IMR-90 (cell line): ENCODE measurements around the gene NDRG2. TPM values are rescaled to one million over a fixed set of nuclear protein-coding genes. Genes with fewer than 3 reads are reported as not detected.

Experiments used
- ATAC-seq: fragments of 200-7000 bp; cut with Tn5 transposase; 2 replicates; pipeline ENCODE4 v1.9.1; 2020; ENCODE audit warnings: low read depth, mild to moderate bottlenecking, moderate library complexity
- BruUV-seq: library from RNA; stranded (reverse); fragments of 400-500 nt; replicated peaks from 2 replicates; lab custom pipeline; 2021; lab: Mats Ljungman, UMichigan
- CTCF ChIA-PET: fragments of 300-600 bp; formaldehyde crosslinking; extraction: SDS; loops from one replicate; lab custom pipeline; 2021; ENCODE audit warnings: antibody characterized with exemption; lab: Yijun Ruan, JAX
- POLR2A ChIA-PET: fragments of 300-600 bp; sonication (Branson Sonifier 250); formaldehyde crosslinking; loops from one replicate; lab custom pipeline; 2022; ENCODE audit warnings: antibody characterized with exemption; ENCODE audit not compliant: unreplicated experiment; lab: Charles Lee
- DNase-seq: peaks from one replicate; pipeline ENCODE4 v3.0.0; 2013
- H2AFZ ChIP-seq: replicated peaks from 2 replicates; pipeline ENCODE3; 2013; ENCODE audit warnings: low read length, mild to moderate bottlenecking; ENCODE audit not compliant: poor library complexity
- H2AK5ac ChIP-seq: 2 replicates; pipeline ENCODE4 v1.6.1; 2013; ENCODE audit warnings: low read depth, low read length, inconsistent platforms
- H2AK9ac ChIP-seq: replicated peaks from 2 replicates; pipeline ENCODE3; 2013; ENCODE audit warnings: mild to moderate bottlenecking, low read depth, low read length, moderate library complexity; ENCODE audit not compliant: poor library complexity
- H2BK120ac ChIP-seq: 2 replicates; pipeline ENCODE4 v1.6.1; 2013; ENCODE audit warnings: low read depth, low read length, inconsistent platforms
- H2BK15ac ChIP-seq: 3 replicates; pipeline ENCODE4 v1.6.1; 2013; ENCODE audit warnings: low read depth, low read length, inconsistent platforms
- H2BK20ac ChIP-seq: 2 replicates; pipeline ENCODE4 v1.6.1; 2013; ENCODE audit warnings: low read depth, mild to moderate bottlenecking, inconsistent platforms, low read length, moderate library complexity
- H2BK5ac ChIP-seq: 2 replicates; pipeline ENCODE4 v1.6.1; 2013; ENCODE audit warnings: mild to moderate bottlenecking, low read depth, low read length, inconsistent platforms; ENCODE audit not compliant: poor library complexity, severe bottlenecking
- H3K14ac ChIP-seq: replicated peaks from 2 replicates; pipeline ENCODE4 v1.6.1; 2013; ENCODE audit warnings: low read depth, low read length, inconsistent platforms
- H3K18ac ChIP-seq: 2 replicates; pipeline ENCODE4 v1.6.1; 2013; ENCODE audit warnings: low read depth, low read length, control low read depth
- H3K23ac ChIP-seq: 2 replicates; pipeline ENCODE4 v1.6.1; 2013; ENCODE audit warnings: low read depth, low read length, inconsistent platforms
- H3K27ac ChIP-seq: 2 replicates; pipeline ENCODE4 v1.5.1; 2013; ENCODE audit warnings: mild to moderate bottlenecking, control low read depth, low read length; ENCODE audit not compliant: insufficient read depth
- H3K27me3 ChIP-seq: 2 replicates; pipeline ENCODE4 v1.6.1; 2013; ENCODE audit warnings: low read length; ENCODE audit not compliant: control insufficient read depth, insufficient read depth
- H3K36me3 ChIP-seq: 2 replicates; pipeline ENCODE4 v1.6.1; 2013; ENCODE audit warnings: low read length, mixed read lengths; ENCODE audit not compliant: control insufficient read depth, insufficient read depth
- H3K4ac ChIP-seq: 2 replicates; pipeline ENCODE4 v1.6.1; 2013; ENCODE audit warnings: low read depth, low read length, inconsistent platforms
- H3K4me1 ChIP-seq: 2 replicates; pipeline ENCODE4 v1.6.1; 2013; ENCODE audit warnings: low read length, mixed read lengths; ENCODE audit not compliant: control insufficient read depth, insufficient read depth
- H3K4me2 ChIP-seq: 2 replicates; pipeline ENCODE4 v1.6.1; 2013; ENCODE audit warnings: low read depth, mild to moderate bottlenecking, control low read depth, low read length, moderate library complexity
- H3K4me3 ChIP-seq: 2 replicates; pipeline ENCODE4 v1.5.1; 2013; ENCODE audit warnings: low read depth, mild to moderate bottlenecking, control low read depth, low read length, moderate library complexity; ENCODE audit not compliant: insufficient read depth
- H3K56ac ChIP-seq: 2 replicates; pipeline ENCODE4 v1.6.1; 2013; ENCODE audit warnings: low read length, inconsistent platforms; ENCODE audit not compliant: insufficient read depth; ENCODE audit errors: extremely low read depth
- H3K79me1 ChIP-seq, 2 experiments: 2 replicates each; pipeline ENCODE4 v1.6.1; 2013; ENCODE audit warnings: low read length in 2 of 2, inconsistent platforms in 1 of 2, low read depth in 1 of 2
- H3K9ac ChIP-seq: 2 replicates; pipeline ENCODE4 v1.6.1; 2013; ENCODE audit warnings: low read depth, low read length, control low read depth
- H3K9me1 ChIP-seq: 2 replicates; pipeline ENCODE4 v1.6.1; 2013; ENCODE audit warnings: low read length, inconsistent platforms; ENCODE audit not compliant: insufficient read depth
- H3K9me3 ChIP-seq: 2 replicates; pipeline ENCODE4 v1.6.1; 2013; ENCODE audit warnings: low read length; ENCODE audit not compliant: control insufficient read depth, insufficient read depth
- H4K20me1 ChIP-seq: 2 replicates; pipeline ENCODE4 v1.6.1; 2013; ENCODE audit warnings: low read length, inconsistent platforms; ENCODE audit not compliant: insufficient read depth
- H4K5ac ChIP-seq: 2 replicates; pipeline ENCODE4 v1.6.1; 2013; ENCODE audit warnings: mild to moderate bottlenecking, low read depth, low read length, control low read depth
- H4K8ac ChIP-seq, 2 experiments: 2 replicates each; pipeline ENCODE4 v1.6.1; 2013; ENCODE audit warnings: low read depth in 2 of 2, low read length in 2 of 2, control low read depth in 1 of 2, inconsistent platforms in 1 of 2
- H4K91ac ChIP-seq: 2 replicates; pipeline ENCODE4 v1.6.1; 2013; ENCODE audit warnings: low read depth, low read length, inconsistent platforms; ENCODE audit not compliant: insufficient read depth
- MXI1 ChIP-seq: IDR thresholded peaks from 2 replicates; pipeline ENCODE4 v1.6.1; 2012; ENCODE audit warnings: low read depth, mild to moderate bottlenecking, low read length, moderate library complexity, borderline replicate concordance
- NFE2L2 ChIP-seq: fragments of 150-350 bp; IDR thresholded peaks from 2 replicates; pipeline ENCODE4 v1.6.1; 2016; ENCODE audit warnings: low read depth, mild to moderate bottlenecking, low read length
- POLR2A ChIP-seq: IDR thresholded peaks from 2 replicates; pipeline ENCODE4 v1.6.1; 2012; ENCODE audit warnings: mild to moderate bottlenecking, low read depth, low read length
- RAD21 ChIP-seq: IDR thresholded peaks from 2 replicates; pipeline ENCODE4 v1.6.1; 2012; ENCODE audit warnings: low read length, improper control_type of control experiment
- RFX5 ChIP-seq: IDR thresholded peaks from 2 replicates; pipeline ENCODE4 v1.8.0; 2012; ENCODE audit warnings: low read depth, mild to moderate bottlenecking, low read length, moderate library complexity
- SMC3 ChIP-seq: fragments of 150-350 bp; IDR thresholded peaks from 2 replicates; pipeline ENCODE4 v1.6.1; 2016; ENCODE audit warnings: low read depth, mild to moderate bottlenecking, antibody characterized with exemption, low read length, moderate library complexity
- WGBS, 2 experiments: methylation state at CpG; one replicate each; pipeline versions ENCODE4 v1.1.5 to v1.1.7; 2013; ENCODE audit warnings: missing lambda C conversion rate in 2 of 2; ENCODE audit not compliant: insufficient read length in 1 of 2; ENCODE audit errors: extremely low coverage in 2 of 2; 5-methylcytosine and 5-hydroxymethylcytosine counted together
- dilution Hi-C: fragments of 300-500 bp; cut with HindIII; formaldehyde crosslinking; loops from one replicate; pipeline ENCODE4 v1.14.3; 2018; ENCODE audit warnings: low sequenced_read_pairs; ENCODE audit not compliant: unreplicated experiment
- in situ Hi-C: fragments of 300-500 bp; cut with MboI; formaldehyde crosslinking; loops from 3 replicates; pipeline ENCODE4 v1.14.3; 2019; ENCODE audit warnings: low sequenced_read_pairs, inconsistent platforms, mixed read lengths
- intact Hi-C: fragments of 100-400 bp; cut with micrococcal nuclease; formaldehyde crosslinking; loops from 2 replicates; pipeline ENCODE4 v1.10.0; 2022
- polyA plus RNA-seq, 3 experiments: library from polyadenylated mRNA; depleted of rRNA; stranded (reverse); fragments of >200 nt; gene quantifications; 2 replicates each; pipeline ENCODE4 v1.2.3, GENCODE V29; 2012; ENCODE audit warnings: low replicate concordance in 1 of 3
- total RNA-seq: library from RNA; depleted of rRNA; stranded (reverse); fragments of >200 nt; gene quantifications from 2 replicates; pipeline ENCODE4 v1.2.3, GENCODE V29; 2012
- TF ChIP-seq, protein P1 (sequence below): fragments of 150-350 bp; IDR thresholded peaks from 2 replicates; pipeline ENCODE4 v1.6.1; 2016; ENCODE audit warnings: low read depth, mild to moderate bottlenecking, low read length, moderate library complexity, borderline replicate concordance
- TF ChIP-seq, protein P2 (sequence below): conservative IDR thresholded peaks from 2 replicates; pipeline ENCODE4 v1.5.1; 2012; ENCODE audit warnings: mild to moderate bottlenecking, low read depth, low read length, improper control_type of control experiment
- TF ChIP-seq, protein P3 (sequence below): fragments of 150-350 bp; IDR thresholded peaks from 2 replicates; pipeline ENCODE4 v1.6.1; 2017; ENCODE audit warnings: mild to moderate bottlenecking, antibody characterized with exemption, low read length, low read depth

The NDRG2 gene
- total and polyA plus RNA-seq, 2 of the 4 experiments (the other 2 are of a cell fraction), result 0.36 to 1.5 TPM

DNA sequence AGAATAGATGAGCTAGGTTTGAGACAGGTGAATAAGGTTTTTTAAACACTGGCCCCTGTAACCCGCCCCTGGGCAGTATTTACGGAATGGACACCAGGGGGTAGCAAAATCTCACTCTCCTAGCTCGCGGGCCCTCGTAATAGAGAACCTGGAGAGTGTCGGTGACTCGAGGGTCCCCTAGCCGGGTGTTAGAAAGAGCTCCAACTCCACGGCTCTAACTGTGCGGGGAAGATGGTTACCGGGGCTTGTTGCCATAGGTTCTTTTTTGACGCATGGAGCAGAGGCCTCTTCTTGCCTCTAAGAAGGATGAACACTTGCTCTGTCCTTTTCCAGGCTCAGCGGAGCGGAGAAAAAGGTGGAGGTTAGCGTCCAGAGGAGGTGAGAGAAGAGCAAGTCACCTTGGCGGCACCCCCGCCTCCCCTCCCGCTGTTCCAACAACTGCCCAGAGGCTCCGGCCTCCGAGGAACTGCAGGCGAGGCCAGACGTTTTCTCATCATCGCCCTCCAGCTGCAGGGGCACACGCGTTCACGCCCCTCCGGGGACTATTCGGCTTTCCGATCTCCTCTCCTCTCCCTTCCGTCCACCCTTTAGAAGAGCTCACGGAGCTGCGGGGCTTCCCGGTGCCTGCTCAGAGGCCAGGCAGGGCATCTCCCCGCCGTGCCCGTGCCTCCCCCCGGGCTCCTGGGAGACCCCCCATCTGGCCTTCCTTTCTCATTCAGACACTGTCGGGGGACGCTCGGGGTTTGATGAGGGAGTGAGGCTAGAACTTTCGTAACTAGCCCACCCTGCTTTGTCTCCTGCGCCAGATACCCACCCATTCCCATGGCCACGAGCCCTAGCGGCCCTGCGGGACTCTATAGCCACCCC is 43.9 kb upstream of the NDRG2 start:
- H3K79me1 ChIP-seq, result peaks cover 10 to 34% of the 10 kb centered on the region in 2 experiments
- dilution Hi-C loops (no loop called here), in situ Hi-C loops (no loop called here), intact Hi-C loops (loop anchor here (1.0 to 2.0 kb wide), 2 partner anchors 36 to 68 kb away; no protein-coding TSS in a partner anchor)
- peak overlapping the region; percentile 90 for H2AK9ac ChIP-seq
- no peaks in the 10 kb centered on the region for H3K27me3 ChIP-seq
- H2BK5ac ChIP-seq, result no peak overlapping the region
- H2BK15ac ChIP-seq, result no peak overlapping the region
- H3K4me1 ChIP-seq, result peaks cover 22% of the 10 kb centered on the region
- peak overlapping the region; percentile 66 for H4K5ac ChIP-seq
- H3K18ac ChIP-seq, result no peak overlapping the region; the same call in 1 of the 2 replicates
- ATAC-seq (0 out of 2 replicates have a peak, but pooled peaks have one; percentile 5), DNase-seq (peak; percentile 52)
- ChIA-PET CTCF (interaction anchor here (1.0 to 2.8 kb wide), 10 partner anchors 15 to 54 kb away, joined by 4 to 23 read pairs (median 10); no protein-coding TSS in a partner anchor), POLR2A (no interaction called here)
- peak overlapping the region; percentile 81 for H3K9ac ChIP-seq
- peak; percentile 81 for TF ChIP-seq RAD21
- TF ChIP-seq, protein P1, sequence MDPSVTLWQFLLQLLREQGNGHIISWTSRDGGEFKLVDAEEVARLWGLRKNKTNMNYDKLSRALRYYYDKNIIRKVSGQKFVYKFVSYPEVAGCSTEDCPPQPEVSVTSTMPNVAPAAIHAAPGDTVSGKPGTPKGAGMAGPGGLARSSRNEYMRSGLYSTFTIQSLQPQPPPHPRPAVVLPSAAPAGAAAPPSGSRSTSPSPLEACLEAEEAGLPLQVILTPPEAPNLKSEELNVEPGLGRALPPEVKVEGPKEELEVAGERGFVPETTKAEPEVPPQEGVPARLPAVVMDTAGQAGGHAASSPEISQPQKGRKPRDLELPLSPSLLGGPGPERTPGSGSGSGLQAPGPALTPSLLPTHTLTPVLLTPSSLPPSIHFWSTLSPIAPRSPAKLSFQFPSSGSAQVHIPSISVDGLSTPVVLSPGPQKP, result no peak
- peak; percentile 81 for TF ChIP-seq SMC3
- TF ChIP-seq POLR2A, result no peak
- 0 out of 2 replicates have a peak, but pooled peaks have one; percentile 7 for TF ChIP-seq NFE2L2
- TF ChIP-seq, protein P2, sequence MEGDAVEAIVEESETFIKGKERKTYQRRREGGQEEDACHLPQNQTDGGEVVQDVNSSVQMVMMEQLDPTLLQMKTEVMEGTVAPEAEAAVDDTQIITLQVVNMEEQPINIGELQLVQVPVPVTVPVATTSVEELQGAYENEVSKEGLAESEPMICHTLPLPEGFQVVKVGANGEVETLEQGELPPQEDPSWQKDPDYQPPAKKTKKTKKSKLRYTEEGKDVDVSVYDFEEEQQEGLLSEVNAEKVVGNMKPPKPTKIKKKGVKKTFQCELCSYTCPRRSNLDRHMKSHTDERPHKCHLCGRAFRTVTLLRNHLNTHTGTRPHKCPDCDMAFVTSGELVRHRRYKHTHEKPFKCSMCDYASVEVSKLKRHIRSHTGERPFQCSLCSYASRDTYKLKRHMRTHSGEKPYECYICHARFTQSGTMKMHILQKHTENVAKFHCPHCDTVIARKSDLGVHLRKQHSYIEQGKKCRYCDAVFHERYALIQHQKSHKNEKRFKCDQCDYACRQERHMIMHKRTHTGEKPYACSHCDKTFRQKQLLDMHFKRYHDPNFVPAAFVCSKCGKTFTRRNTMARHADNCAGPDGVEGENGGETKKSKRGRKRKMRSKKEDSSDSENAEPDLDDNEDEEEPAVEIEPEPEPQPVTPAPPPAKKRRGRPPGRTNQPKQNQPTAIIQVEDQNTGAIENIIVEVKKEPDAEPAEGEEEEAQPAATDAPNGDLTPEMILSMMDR, result peak; percentile 75
- no peak for TF ChIP-seq RFX5
- no peak for TF ChIP-seq MXI1
- TF ChIP-seq, protein P3, sequence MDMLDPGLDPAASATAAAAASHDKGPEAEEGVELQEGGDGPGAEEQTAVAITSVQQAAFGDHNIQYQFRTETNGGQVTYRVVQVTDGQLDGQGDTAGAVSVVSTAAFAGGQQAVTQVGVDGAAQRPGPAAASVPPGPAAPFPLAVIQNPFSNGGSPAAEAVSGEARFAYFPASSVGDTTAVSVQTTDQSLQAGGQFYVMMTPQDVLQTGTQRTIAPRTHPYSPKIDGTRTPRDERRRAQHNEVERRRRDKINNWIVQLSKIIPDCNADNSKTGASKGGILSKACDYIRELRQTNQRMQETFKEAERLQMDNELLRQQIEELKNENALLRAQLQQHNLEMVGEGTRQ, result no peak
- peak overlapping the region; percentile 68 for H3K4me3 ChIP-seq
- H3K23ac ChIP-seq, result peak overlapping the region; percentile 64; the same call in 1 of the 2 replicates
- WGBS, 2 experiments, result 2% methylated on average over 8 of the region's 45 CpGs; no CpG with 5 or more reads in 1 of the 2 experiments
- H4K20me1 ChIP-seq, result peaks cover 10% of the 10 kb centered on the region
- peaks cover 8% of the 10 kb centered on the region for H3K36me3 ChIP-seq
- no TSS peak for BruUV-seq
- H3K4me2 ChIP-seq, result peak overlapping the region; percentile 86
- peak overlapping the region; percentile 53 for H2AK5ac ChIP-seq
- H2BK120ac ChIP-seq, result peak overlapping the region; percentile 26; the same call in 1 of the 2 replicates
- H2AFZ ChIP-seq, result peak overlapping the region; percentile 99
- H3K27ac ChIP-seq, result peak overlapping the region; percentile 91
- peak overlapping the region; percentile 72 for H4K91ac ChIP-seq
- peak overlapping the region; percentile 85 for H3K4ac ChIP-seq
- peaks cover 10% of the 10 kb centered on the region for H3K9me1 ChIP-seq
- H4K8ac ChIP-seq, result peak overlapping the region; percentile 43 to 50; a peak in 2 of 4 replicates
- H3K14ac ChIP-seq, result peak overlapping the region; percentile 77; the same call in 1 of the 2 replicates
- no peaks in the 10 kb centered on the region for H3K9me3 ChIP-seq
- peak overlapping the region; percentile 47; the same call in 1 of the 2 replicates for H3K56ac ChIP-seq
- no peak overlapping the region for H2BK20ac ChIP-seq
